Measurements from ENCODE around the gene HS3ST5.

DNA sequence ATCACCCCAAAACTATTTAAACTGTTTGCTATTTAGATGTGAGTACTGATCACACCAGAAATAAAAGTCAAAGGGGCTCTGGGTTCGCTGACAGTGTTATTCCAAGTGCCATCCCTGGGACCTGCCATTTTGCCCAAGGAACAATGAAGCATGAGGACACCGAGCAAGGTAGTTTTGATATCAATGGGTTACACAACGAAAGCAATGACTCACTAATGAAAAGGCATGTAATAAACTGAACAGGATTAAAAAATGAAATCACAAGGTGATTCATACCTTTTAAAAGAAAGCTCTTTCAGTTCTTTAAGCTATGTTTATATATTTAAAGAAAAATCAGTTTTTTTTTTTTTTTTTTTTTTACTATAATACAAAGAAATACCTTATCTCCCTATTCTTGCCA, 102.0 kb downstream of the HS3ST5 start:
- TF ChIP-seq CTCF (IDR thresholded peaks at IDR 0.05) (no peak), POLR2A (IDR thresholded peaks at IDR 0.05) (no peak)

Data from thyroid gland (tissue), 4 donors.